Testis (tissue), 2 donors: ENCODE data around the gene LSMEM2.

Source experiments
- POLR2A ChIP-seq: fragments of 450-650 bp; IDR thresholded peaks from one replicate; pipeline ENCODE4 v1.6.1; 2017; ENCODE audit warnings: antibody characterized with exemption, mild to moderate bottlenecking, moderate library complexity
- TF ChIP-seq, protein P1 (sequence below), 3 experiments: fragments of 450-650 bp in 2 of 3; fragments of 200-600 bp in 1 of 3; sonication (generic) in 1 of 3; IDR thresholded peaks; one replicate each; pipeline ENCODE4 v1.5.1; 2016 to 2019; ENCODE audit warnings: antibody characterized with exemption in 3 of 3, mild to moderate bottlenecking in 2 of 3, moderate library complexity in 1 of 3

DNA sequence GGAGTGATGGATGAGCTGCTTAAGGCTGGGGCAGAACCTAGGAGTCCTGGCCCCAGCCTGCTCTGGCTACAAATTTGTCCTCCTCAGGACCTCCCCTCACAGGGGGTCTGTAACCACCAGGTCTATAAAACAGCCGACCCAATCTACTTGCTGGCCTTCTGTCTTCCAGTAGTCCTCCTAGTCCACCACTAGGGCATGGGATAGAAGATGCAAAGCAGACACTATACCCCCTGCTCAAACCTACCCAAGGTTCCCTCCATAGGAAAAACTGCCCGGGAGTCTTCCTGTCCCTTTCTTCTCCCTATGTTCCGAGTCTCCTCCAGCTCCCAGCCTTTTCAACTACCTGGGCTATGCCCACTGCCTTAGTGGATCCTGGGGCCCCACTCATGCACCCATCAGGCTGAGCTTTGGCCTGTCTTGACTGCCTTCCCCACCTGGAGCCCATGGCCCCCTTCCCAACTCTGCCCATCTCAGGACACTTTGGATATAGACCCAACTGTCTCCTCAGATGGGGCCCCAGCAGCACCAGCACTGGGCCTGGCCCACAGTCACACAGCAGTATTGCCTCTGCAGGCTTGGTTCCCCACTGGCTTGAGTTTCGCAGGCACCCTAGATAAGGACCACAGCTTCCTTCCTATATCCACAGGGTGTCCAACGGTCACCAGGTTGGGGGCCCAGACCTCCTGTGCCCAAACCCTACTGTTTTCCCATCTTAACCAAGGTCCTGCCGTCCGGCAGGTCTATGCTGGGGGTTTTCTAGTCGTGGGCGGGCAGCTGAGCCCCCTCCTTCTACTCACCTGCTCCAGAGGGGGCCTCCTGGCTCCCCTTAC lies 19.2 kb downstream of the LSMEM2 start:
- TF ChIP-seq, protein P1, sequence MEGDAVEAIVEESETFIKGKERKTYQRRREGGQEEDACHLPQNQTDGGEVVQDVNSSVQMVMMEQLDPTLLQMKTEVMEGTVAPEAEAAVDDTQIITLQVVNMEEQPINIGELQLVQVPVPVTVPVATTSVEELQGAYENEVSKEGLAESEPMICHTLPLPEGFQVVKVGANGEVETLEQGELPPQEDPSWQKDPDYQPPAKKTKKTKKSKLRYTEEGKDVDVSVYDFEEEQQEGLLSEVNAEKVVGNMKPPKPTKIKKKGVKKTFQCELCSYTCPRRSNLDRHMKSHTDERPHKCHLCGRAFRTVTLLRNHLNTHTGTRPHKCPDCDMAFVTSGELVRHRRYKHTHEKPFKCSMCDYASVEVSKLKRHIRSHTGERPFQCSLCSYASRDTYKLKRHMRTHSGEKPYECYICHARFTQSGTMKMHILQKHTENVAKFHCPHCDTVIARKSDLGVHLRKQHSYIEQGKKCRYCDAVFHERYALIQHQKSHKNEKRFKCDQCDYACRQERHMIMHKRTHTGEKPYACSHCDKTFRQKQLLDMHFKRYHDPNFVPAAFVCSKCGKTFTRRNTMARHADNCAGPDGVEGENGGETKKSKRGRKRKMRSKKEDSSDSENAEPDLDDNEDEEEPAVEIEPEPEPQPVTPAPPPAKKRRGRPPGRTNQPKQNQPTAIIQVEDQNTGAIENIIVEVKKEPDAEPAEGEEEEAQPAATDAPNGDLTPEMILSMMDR (IDR thresholded peaks at IDR 0.05): peak in 2 of 3 experiments; percentile 12 to 20
- TF ChIP-seq POLR2A: no peak
